Hindlimb muscle (tissue), 1 donor: ENCODE measurements around the gene PSMD5. TPM values are rescaled to one million over a fixed set of nuclear protein-coding genes. Genes with fewer than 3 reads are reported as not detected.
A peak's percentile ranks its signal among the peaks of the same experiment; 100 is the strongest.

Experiments used
- DNase-seq: peaks from one replicate; pipeline ENCODE4 v3.0.0-alpha.2; 2013
- polyA plus RNA-seq: library from polyadenylated mRNA; unstranded; fragments of 120-200 nt; gene quantifications from one replicate; pipeline ENCODE4 v1.2.1, GENCODE V29; 2013; ENCODE audit not compliant: insufficient read length

Gene PSMD5
- polyA plus RNA-seq, 1 donor, result 20.6 TPM

GRCh38 chr9:120801441-120801840 lies 41.3 kb downstream of the PSMD5 start:
- DNase-seq, result no peak

DNA sequence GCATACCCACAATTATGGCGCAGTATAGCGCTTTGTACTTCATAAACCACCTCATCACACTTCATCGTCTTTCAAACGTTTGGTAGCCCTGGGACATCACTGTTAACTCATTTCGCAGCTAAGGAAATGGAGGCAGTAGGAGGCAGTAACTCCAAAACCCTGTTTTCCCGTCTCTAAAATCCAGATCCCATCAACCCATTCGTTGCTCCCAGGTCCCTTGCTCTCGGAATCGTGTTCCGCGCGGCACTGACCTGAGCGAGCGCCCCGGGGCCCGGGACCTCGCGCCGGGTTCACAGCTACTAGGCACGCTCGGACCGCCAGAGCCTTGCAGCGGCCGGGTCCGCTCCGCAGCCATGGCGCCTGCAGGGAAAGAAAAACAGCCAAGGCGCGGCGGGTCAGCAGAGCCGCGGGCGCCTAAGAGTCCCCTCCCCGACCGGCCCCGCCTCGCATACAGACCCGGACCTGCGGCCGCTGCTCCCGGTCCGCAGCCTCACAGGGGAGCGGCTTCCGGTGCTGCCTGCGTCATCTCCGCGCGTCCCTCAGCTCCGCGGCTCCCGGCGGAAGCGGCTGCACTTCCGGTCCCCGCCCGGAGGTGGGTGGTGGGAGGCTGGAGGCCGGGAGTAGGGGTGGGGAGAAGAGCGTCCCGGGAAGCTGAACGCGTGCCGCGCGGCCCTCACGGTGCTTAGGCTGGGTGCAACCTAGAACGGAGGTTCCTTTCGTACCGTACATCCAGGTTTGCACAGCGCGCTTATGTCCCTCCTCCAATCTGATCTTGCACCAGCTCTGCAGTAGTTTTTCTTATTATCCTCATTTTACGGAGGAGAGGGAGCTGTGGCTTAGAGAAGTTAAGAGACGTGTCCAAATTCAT lies 49.6 kb downstream of the PSMD5 start, which contains the start of gene FBXW2:
Gene FBXW2 (minus strand): TSS at position 519 of the 868 bp plus-strand sequence. CDS start 5,158 bp downstream, outside the sequence.
- DNase-seq, result peak; percentile 93

- DNase-seq, result no peak
These were observed 51.6 kb downstream of the PSMD5 start for GRCh38 chr9:120791161-120791560.

DNA sequence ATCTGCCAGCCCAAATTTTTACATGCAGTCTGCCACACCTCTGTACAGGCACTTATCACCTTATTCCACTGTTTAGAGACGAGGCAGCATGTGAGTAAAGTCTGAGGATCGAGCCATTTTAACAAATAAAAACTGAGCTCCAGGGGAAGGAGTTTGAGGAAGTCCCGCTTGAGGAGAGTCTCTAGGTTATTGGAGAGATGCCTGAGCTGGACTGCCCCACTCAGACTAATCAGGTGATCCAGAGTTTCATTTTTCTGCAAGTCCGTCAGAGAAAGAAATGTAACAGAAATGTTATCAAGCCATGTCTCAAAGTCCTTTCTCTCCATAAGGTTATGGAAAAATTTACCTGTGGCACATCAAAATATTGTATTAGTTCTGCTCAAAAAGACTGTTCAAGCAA lies 54.8 kb downstream of the PSMD5 start:
- no peak for DNase-seq

DNA sequence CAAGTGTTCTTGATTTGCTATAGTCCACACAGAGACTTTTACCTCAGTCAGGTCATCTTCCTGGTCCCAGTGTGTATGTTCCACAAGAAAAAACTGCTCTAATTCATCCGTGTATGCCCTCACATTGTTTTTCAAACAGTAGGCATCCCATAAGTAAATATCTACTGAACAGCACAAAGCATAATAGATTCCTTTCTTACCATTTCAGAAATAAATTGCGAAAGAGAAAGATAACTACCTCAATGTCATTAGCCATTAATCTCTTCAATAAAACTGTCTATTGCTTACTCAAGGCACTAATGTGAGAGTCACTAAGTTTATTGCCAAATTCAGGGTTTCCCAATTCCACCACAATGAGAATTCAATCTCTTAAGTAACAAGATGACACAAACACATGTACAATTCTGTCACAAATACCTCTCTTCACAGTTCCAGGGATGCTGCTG lies 59.1 kb downstream of the PSMD5 start:
- no peak for DNase-seq

DNA sequence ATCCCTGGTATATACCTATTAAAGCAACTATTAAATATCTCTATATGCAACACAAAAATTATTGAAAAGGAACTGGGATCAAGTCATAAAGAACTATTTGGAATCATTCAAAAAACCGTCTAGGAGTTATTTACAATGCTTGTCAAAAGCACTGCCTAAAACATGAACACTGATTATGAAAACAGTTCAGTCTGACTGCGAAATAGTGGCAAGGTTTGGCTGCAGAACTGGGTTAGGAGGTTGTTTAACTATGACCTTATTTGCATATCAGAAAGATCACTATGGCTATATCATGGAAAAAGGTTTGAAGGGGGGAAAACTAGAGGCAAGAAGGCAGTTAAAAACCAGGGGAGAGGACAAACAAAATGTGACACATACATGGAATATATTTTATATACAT lies 61.5 kb downstream of the PSMD5 start:
- no peak for DNase-seq

DNA sequence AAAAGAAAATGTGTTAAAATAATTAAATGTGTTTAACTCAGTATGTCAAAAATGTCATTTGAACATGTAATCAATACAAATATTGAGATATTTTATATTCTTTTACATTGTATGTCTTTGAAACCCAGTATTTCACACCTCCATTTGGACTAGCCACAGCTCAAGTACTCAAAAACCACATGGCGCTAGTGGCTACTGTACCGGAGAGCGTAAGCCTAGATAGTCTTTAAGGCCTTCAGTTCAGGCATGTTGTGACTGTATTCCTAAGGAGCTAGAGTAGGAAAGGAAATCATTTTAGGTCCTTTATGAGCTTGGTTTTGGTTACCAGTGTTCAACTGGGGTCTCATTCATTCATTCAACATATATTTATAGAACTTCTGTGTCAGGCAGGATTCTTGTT lies 62.4 kb downstream of the PSMD5 start:
- DNase-seq, result no peak

- DNase-seq, result no peak
These were observed 63.5 kb downstream of the PSMD5 start for GRCh38 chr9:120779227-120779626.

DNA sequence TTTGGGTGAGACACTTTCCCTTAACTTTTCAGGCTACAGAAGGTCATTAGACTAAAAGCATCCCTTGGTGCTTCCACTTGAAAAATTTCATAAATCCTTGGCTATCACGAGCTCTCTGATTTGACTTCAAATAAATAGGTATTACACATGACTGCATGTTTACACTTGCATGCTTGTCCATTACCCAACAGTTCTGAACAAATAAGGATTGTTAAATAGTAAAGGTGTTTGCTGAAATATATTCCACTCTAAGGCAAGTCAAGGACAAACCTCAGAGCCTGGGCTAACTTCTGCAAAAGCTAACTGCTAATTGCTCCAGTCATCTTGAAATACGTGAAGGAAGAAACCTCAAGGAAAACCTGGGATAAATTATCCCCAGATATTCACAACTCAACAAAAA lies 64.0 kb downstream of the PSMD5 start:
- no peak for DNase-seq

- no peak for DNase-seq
These were observed 65.5 kb downstream of the PSMD5 start for GRCh38 chr9:120777229-120777628.

DNA sequence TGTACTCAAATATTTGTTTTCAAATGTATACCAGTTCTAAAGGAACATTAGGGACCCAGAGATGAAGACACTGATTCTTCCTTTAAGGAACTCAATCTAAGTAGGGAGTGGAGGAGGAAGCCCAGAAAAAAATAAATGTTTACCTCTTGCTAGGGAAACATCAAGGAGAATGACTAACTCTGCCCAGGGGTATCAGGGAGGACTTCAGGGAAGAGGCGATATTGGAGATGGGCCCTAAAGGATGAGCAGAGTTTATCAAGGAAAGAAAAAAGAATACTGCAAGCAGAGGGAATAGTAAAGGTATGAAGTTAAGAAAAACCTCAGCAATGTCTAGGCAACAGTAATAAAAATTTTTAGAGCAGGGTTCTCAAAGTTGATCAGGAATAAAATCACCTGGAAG lies 65.9 kb downstream of the PSMD5 start:
- DNase-seq, result no peak

- no peak for DNase-seq
These were observed 66.9 kb downstream of the PSMD5 start for GRCh38 chr9:120775859-120776258.

DNA sequence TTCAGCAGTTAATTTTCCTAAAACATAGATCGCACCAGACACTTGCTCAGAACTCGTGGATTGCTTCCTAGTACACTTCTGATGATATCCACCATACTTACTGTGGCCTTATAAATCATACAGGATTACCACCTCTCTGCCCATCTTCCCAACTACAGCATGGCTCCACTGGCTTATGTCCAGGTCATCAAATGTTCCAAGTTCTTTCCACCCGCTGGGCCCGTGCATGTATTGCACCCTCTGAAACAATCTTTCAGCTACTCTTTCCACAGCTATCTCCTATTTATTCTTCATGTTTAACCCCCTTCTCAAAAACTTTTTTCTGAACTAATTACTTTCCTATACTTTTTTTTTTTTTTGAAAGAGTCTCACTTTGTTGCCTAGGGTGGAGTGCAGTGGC lies 68.0 kb downstream of the PSMD5 start:
- DNase-seq, result no peak

DNA sequence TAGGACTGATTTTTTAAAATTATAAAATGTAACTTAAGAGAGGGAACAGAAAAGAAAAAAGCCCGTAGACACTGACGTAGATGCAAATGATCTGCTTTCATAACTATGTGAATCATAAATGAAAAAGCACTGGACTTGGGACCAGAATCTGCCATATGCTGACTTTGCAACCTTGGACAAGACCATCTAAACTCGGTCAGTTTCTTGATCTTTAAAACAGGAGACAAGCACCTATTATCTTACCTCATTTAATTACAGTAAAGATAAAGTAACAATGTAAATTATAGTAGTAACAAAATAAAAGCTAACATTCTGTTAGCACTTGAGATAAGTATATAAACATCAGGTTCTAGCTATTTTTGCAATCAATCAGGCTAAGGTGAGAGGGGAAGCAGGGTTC lies 69.5 kb downstream of the PSMD5 start:
- no peak for DNase-seq

DNA sequence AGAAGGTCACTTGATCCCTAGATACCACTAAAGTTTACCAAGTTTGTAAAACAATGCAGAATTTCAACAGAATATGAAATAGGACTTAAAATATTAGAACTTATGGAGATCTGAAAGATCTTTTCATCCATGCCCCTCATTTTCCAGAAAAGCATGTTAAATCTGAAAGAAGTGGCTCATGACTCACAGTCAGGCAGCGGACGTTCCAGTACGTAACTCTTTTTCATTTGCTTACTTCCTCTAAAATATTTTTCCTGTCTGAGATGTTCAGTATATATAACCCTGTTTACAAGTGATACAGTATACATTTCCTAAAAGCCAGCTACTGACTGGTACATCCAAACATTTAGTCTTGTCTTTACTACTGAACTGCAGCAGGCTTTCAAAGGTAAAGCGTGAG lies 71.8 kb downstream of the PSMD5 start:
- no peak for DNase-seq

- no peak for DNase-seq
These were observed 73.8 kb downstream of the PSMD5 start for GRCh38 chr9:120768886-120769285.

DNA sequence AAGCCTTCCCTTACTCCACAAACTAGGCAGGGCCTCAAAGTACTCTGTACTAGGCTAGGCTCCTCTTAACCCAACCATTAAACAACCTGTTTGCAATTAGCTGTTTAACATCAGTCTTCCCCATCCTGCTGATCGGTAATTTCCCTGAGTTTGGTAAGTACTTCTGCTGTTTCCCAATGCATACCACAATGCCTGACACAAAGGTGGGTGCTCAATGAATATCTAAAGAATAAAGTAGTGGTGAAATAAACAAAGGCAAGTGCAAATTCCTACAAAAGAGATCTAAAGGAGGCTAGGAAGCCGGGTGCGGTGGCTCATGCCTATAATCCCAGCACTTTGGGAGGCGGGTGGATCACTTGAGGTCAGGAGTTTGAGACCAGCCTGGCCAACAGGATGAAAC lies 74.5 kb downstream of the PSMD5 start:
- DNase-seq, result no peak

DNA sequence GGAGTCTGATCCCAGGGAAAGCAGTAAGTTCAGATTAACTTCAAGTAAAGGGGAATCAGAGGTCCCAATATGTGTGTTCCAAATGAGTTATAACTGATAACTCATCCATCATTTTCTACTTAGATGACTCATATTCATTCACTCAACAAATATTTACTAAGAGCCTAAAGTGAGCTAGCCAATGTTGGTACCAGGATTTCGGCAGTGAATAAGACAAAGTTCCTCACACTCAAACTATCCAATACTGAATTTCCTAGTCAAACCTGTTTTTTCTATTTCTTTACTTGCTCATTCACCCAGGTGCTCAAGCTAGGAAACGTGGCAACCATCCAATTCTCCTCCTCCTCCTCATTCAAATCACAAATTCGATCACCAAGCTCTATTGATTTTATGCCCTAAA lies 75.3 kb downstream of the PSMD5 start:
- no peak for DNase-seq

Other genes starting within 250 kb of the PSMD5 start
- gene MEGF9, start 128.5 kb downstream of the PSMD5 start, polyA plus RNA-seq, result 6.9 TPM
- gene FBXW2, start 49.5 kb downstream of the PSMD5 start, polyA plus RNA-seq, result 32.9 TPM
- 36.0 TPM for gene PHF19, start 34.3 kb upstream of the PSMD5 start, polyA plus RNA-seq
- gene TRAF1, start 83.9 kb upstream of the PSMD5 start, polyA plus RNA-seq, result 4.7 TPM
- 6.0 TPM for gene C5, start 207.4 kb upstream of the PSMD5 start, polyA plus RNA-seq
- gene CNTRL, start 232.0 kb upstream of the PSMD5 start, polyA plus RNA-seq, result 16.4 TPM